ENCODE data around the gene ACOX3. TPM values are rescaled to one million over a fixed set of nuclear protein-coding genes. Genes with fewer than 3 reads are reported as not detected.

Gene ACOX3
- 8.0 to 10.6 TPM (median 9.8 TPM) in 5 replicates for total RNA-seq (2022; extraction: Qiagen RNA extraction; ENCODE audit: low read depth)

GRCh38 chr4:8440492-8441311 lies at the start of gene ACOX3, which contains the start of gene TRMT44:
ACOX3 (minus strand) TSS chr4:8440723; CDS start chr4:8416521, 24,202 bp downstream.
TRMT44 (plus strand) TSS chr4:8440777; CDS start chr4:8440823, 46 bp downstream.

Other genes starting within 250 kb of the ACOX3 start
- 7.6 to 10.5 TPM (median 8.3 TPM) in 5 replicates for gene SH3TC1, start 241.4 kb downstream of the ACOX3 start, total RNA-seq (2022; extraction: Qiagen RNA extraction; ENCODE audit: low read depth)
- gene HTRA3, start 171.0 kb downstream of the ACOX3 start, total RNA-seq (2022; extraction: Qiagen RNA extraction; ENCODE audit: low read depth), result 15.7 to 20.9 TPM (median 18.3 TPM) in 5 replicates
- gene TRMT44, start 54 bp upstream of the ACOX3 start, total RNA-seq (2022; extraction: Qiagen RNA extraction; ENCODE audit: low read depth), result 5.2 to 6.8 TPM (median 6.2 TPM) in 5 replicates
- 0.22 to 0.26 TPM (median 0.23 TPM) in 3 of 5 replicates, not detected in the others for gene GPR78, start 139.7 kb upstream of the ACOX3 start, total RNA-seq (2022; extraction: Qiagen RNA extraction; ENCODE audit: low read depth)
- gene CPZ, start 152.0 kb upstream of the ACOX3 start, total RNA-seq (2022; extraction: Qiagen RNA extraction; ENCODE audit: low read depth), result 0.26 to 0.54 TPM (median 0.33 TPM) in 5 replicates